ENCODE measurements around the gene PRRC2A.

PRRC2A gene

GRCh38 chr6:31597006-31597405, 23.5 kb upstream of the PRRC2A start:
- Histone ChIP-seq H4K8ac (ENCODE audit: low read depth, low read length) (no peak overlapping the region), H3K79me2 (ENCODE audit: control insufficient read depth, insufficient read depth, low read length, poor library complexity) (no peaks in the 10 kb centered on the region), H3K4me1 (ENCODE audit: control insufficient read depth in 1 of 2, insufficient read depth in 2 of 2, low read length in 2 of 2) (no peaks in the 10 kb centered on the region), H4K91ac (ENCODE audit: low read depth, low read length) (no peak overlapping the region), H2AFZ (ENCODE audit: insufficient read depth, low read length, poor library complexity) (no peak overlapping the region), H3K9ac (ENCODE audit: low read length) (no peak overlapping the region), H2AK5ac (ENCODE audit: low read length) (no peak overlapping the region), H4K12ac (ENCODE audit: low read depth, low read length) (no peak overlapping the region), H3K36me3 (ENCODE audit: control insufficient read depth in 1 of 2, insufficient read depth in 2 of 2, low read length in 2 of 2) (no peaks in the 10 kb centered on the region), H3K18ac (ENCODE audit: low read length) (no peak overlapping the region), H3K27me3 (ENCODE audit: insufficient read depth, low read length) (no peaks in the 10 kb centered on the region), H3K9me3 (ENCODE audit: insufficient read depth, low read depth, low read length) (no peaks in the 10 kb centered on the region), H3K14ac (ENCODE audit: low read length) (no peak overlapping the region), H3K23ac (ENCODE audit: low read length) (no peak overlapping the region), H3K79me1 (ENCODE audit: low read length) (no peaks in the 10 kb centered on the region), H3K4me3 (ENCODE audit: low read depth, low read length) (no peak overlapping the region), H3K27ac (ENCODE audit: low read depth, low read length) (no peak overlapping the region), H2BK12ac (ENCODE audit: low read length) (no peak overlapping the region), H3K4me2 (ENCODE audit: low read length) (no peak overlapping the region), H2BK120ac (ENCODE audit: insufficient read depth, low read length, poor library complexity) (no peak overlapping the region), H2BK5ac (ENCODE audit: low read depth, low read length, poor library complexity) (no peak overlapping the region), H3K4ac (ENCODE audit: low read depth, low read length) (no peak overlapping the region)
- peak in 1 of 2 donors; percentile 37 for DNase-seq
- WGBS (ENCODE audit: extremely low coverage, insufficient coverage, insufficient read length): no CpG with 5 or more reads among the region's 2 CpGs

DNA sequence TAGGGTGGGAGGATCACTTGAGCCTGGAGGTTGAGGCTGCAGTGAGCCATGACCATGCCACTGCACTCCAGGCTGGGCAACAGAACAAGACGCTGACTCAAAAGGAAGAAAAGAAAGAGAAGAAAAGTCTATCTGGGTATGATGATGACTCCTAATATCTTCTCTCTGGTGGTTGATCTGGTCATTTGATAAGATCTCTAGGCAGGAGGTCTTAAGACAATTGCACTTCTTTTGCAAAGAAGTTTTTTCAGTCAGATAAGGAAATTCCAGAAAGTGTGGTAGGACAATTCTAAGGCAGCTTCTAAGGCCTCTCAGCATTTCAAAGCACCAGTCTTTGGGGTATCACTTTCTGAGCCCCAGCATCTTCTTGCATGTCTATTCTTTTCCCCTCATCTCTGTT, 13.2 kb upstream of the PRRC2A start:
- no peak overlapping the region for H3K18ac ChIP-seq (ENCODE audit: low read length)
- H2BK12ac ChIP-seq (ENCODE audit: low read length): no peak overlapping the region
- no CpG with 5 or more reads among the region's 1 CpG for WGBS (ENCODE audit: extremely low coverage, insufficient coverage, insufficient read length)
- H4K91ac ChIP-seq (ENCODE audit: low read depth, low read length): no peak overlapping the region
- H3K4me1 ChIP-seq (ENCODE audit: control insufficient read depth in 1 of 2, insufficient read depth in 2 of 2, low read length in 2 of 2): no peaks in the 10 kb centered on the region
- H3K36me3 ChIP-seq (ENCODE audit: control insufficient read depth in 1 of 2, insufficient read depth in 2 of 2, low read length in 2 of 2): no peaks in the 10 kb centered on the region
- H3K4me2 ChIP-seq (ENCODE audit: low read length): no peak overlapping the region
- H3K79me2 ChIP-seq (ENCODE audit: control insufficient read depth, insufficient read depth, low read length, poor library complexity): no peaks in the 10 kb centered on the region
- no peaks in the 10 kb centered on the region for H3K9me3 ChIP-seq (ENCODE audit: insufficient read depth, low read depth, low read length)
- no peak overlapping the region for H3K4ac ChIP-seq (ENCODE audit: low read depth, low read length)
- H3K79me1 ChIP-seq (ENCODE audit: low read length): no peaks in the 10 kb centered on the region
- no peak overlapping the region for H3K27ac ChIP-seq (ENCODE audit: low read depth, low read length)
- H4K8ac ChIP-seq (ENCODE audit: low read depth, low read length): no peak overlapping the region
- no peak overlapping the region for H3K4me3 ChIP-seq (ENCODE audit: low read depth, low read length)
- H2BK5ac ChIP-seq (ENCODE audit: low read depth, low read length, poor library complexity): no peak overlapping the region
- no peak overlapping the region for H4K12ac ChIP-seq (ENCODE audit: low read depth, low read length)
- no peaks in the 10 kb centered on the region for H3K27me3 ChIP-seq (ENCODE audit: insufficient read depth, low read length)
- no peak overlapping the region for H2AK5ac ChIP-seq (ENCODE audit: low read length)
- no peak overlapping the region for H2BK120ac ChIP-seq (ENCODE audit: insufficient read depth, low read length, poor library complexity)
- no peak overlapping the region for H2AFZ ChIP-seq (ENCODE audit: insufficient read depth, low read length, poor library complexity)
- H3K9ac ChIP-seq (ENCODE audit: low read length): no peak overlapping the region
- DNase-seq: no peak
- H3K23ac ChIP-seq (ENCODE audit: low read length): no peak overlapping the region
- H3K14ac ChIP-seq (ENCODE audit: low read length): no peak overlapping the region

DNA sequence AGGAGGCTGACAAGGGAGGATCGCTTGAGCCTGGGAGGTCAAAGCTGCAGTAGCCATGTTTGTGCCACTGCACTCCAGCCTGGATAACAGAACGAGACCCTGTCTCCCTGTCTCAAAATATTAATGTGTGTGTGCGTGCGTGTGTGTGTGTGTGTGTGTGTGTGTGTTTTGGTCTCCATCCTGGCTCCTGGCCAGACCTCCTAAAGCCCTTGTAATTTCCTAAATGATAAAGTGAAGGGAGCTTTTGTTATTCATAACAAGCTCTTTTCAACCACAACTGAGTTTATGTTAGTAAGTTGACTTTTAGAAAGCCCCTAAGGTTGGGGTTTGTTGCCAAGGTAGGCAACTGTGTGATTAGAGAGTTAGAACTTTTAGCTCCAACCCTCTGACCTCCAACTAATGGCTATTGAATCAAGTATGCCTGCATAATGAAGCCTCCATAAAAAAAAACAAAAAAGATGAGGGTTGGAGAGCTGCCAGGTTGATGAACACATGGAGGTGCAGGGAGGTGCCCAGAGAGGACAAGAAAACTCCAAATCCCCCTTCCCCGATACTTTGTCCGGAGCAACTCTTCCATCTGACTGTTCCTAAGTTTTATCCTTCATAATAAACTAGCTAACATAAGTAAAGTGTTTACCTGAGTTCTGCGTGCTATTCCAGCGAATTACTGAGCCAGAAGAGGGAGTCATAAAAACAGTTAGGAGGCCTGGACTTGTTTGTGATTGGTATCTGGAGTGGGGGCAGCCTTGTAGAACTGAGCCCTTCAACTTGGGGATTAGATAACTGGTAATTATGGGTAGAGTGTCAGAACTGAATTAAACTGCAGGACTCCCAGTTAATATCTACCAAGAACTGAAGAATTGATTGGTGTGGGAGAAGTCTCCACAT, 10.8 kb upstream of the PRRC2A start:
- Histone ChIP-seq H3K4me3 (ENCODE audit: low read depth, low read length) (no peak overlapping the region), H2BK120ac (ENCODE audit: insufficient read depth, low read length, poor library complexity) (no peak overlapping the region), H3K4ac (ENCODE audit: low read depth, low read length) (no peak overlapping the region), H4K91ac (ENCODE audit: low read depth, low read length) (no peak overlapping the region), H4K8ac (ENCODE audit: low read depth, low read length) (no peak overlapping the region), H3K79me1 (ENCODE audit: low read length) (no peaks in the 10 kb centered on the region), H2BK12ac (ENCODE audit: low read length) (no peak overlapping the region), H2BK5ac (ENCODE audit: low read depth, low read length, poor library complexity) (no peak overlapping the region), H3K23ac (ENCODE audit: low read length) (no peak overlapping the region), H3K27me3 (ENCODE audit: insufficient read depth, low read length) (no peaks in the 10 kb centered on the region), H3K79me2 (ENCODE audit: control insufficient read depth, insufficient read depth, low read length, poor library complexity) (no peaks in the 10 kb centered on the region), H3K9me3 (ENCODE audit: insufficient read depth, low read depth, low read length) (no peaks in the 10 kb centered on the region), H3K18ac (ENCODE audit: low read length) (no peak overlapping the region), H3K4me1 (ENCODE audit: control insufficient read depth in 1 of 2, insufficient read depth in 2 of 2, low read length in 2 of 2) (no peaks in the 10 kb centered on the region), H3K14ac (ENCODE audit: low read length) (no peak overlapping the region), H4K12ac (ENCODE audit: low read depth, low read length) (no peak overlapping the region), H2AFZ (ENCODE audit: insufficient read depth, low read length, poor library complexity) (no peak overlapping the region), H3K36me3 (ENCODE audit: control insufficient read depth in 1 of 2, insufficient read depth in 2 of 2, low read length in 2 of 2) (no peaks in the 10 kb centered on the region), H3K9ac (ENCODE audit: low read length) (no peak overlapping the region), H2AK5ac (ENCODE audit: low read length) (no peak overlapping the region), H3K4me2 (ENCODE audit: low read length) (no peak overlapping the region), H3K27ac (ENCODE audit: low read depth, low read length) (no peak overlapping the region)
- no CpG with 5 or more reads among the region's 8 CpGs for WGBS (ENCODE audit: extremely low coverage, insufficient coverage, insufficient read length)
- DNase-seq: no peak

DNA sequence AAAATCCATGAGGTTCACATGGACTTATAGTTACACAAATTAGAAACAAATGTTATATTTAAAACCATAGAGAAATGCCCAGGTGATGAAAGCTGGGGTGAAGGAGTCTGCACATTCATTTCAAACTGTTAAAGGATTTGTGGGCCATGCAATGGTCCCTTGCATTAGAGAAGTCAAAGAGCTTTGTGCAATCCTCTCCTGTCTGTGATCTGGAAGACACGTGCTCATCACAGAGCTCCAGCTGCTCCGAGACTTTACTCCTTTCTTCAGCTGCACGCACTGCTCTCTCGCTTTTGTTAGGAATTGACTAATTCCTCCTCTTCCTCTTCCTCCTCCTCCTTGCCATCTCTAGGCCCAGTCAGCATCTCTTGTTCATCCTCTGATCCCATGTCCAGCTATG, 9.5 kb upstream of the PRRC2A start:
- no CpG with 5 or more reads among the region's 4 CpGs for WGBS (ENCODE audit: extremely low coverage, insufficient coverage, insufficient read length)
- no peaks in the 10 kb centered on the region for H3K27me3 ChIP-seq (ENCODE audit: insufficient read depth, low read length)
- H3K27ac ChIP-seq (ENCODE audit: low read depth, low read length): no peak overlapping the region
- no peak overlapping the region for H3K9ac ChIP-seq (ENCODE audit: low read length)
- no peak overlapping the region for H4K91ac ChIP-seq (ENCODE audit: low read depth, low read length)
- H3K79me1 ChIP-seq (ENCODE audit: low read length): no peaks in the 10 kb centered on the region
- no peak overlapping the region for H2AFZ ChIP-seq (ENCODE audit: insufficient read depth, low read length, poor library complexity)
- no peak overlapping the region for H2AK5ac ChIP-seq (ENCODE audit: low read length)
- H2BK120ac ChIP-seq (ENCODE audit: insufficient read depth, low read length, poor library complexity): no peak overlapping the region
- no peak overlapping the region for H2BK12ac ChIP-seq (ENCODE audit: low read length)
- H3K36me3 ChIP-seq (ENCODE audit: control insufficient read depth in 1 of 2, insufficient read depth in 2 of 2, low read length in 2 of 2): no peaks in the 10 kb centered on the region
- no peaks in the 10 kb centered on the region for H3K9me3 ChIP-seq (ENCODE audit: insufficient read depth, low read depth, low read length)
- no peak overlapping the region for H4K8ac ChIP-seq (ENCODE audit: low read depth, low read length)
- no peak overlapping the region for H3K18ac ChIP-seq (ENCODE audit: low read length)
- H3K14ac ChIP-seq (ENCODE audit: low read length): no peak overlapping the region
- no peak for DNase-seq
- H3K4ac ChIP-seq (ENCODE audit: low read depth, low read length): no peak overlapping the region
- no peak overlapping the region for H3K4me3 ChIP-seq (ENCODE audit: low read depth, low read length)
- no peaks in the 10 kb centered on the region for H3K4me1 ChIP-seq (ENCODE audit: control insufficient read depth in 1 of 2, insufficient read depth in 2 of 2, low read length in 2 of 2)
- H3K23ac ChIP-seq (ENCODE audit: low read length): no peak overlapping the region
- H3K4me2 ChIP-seq (ENCODE audit: low read length): no peak overlapping the region
- H4K12ac ChIP-seq (ENCODE audit: low read depth, low read length): no peak overlapping the region
- no peak overlapping the region for H2BK5ac ChIP-seq (ENCODE audit: low read depth, low read length, poor library complexity)
- no peaks in the 10 kb centered on the region for H3K79me2 ChIP-seq (ENCODE audit: control insufficient read depth, insufficient read depth, low read length, poor library complexity)

All from trophoblast cell (in vitro differentiated cells and primary cell).